ENCODE data around the gene C1orf159.

The C1orf159 gene

GRCh38 chr1:1042835-1043234 lies 73.1 kb downstream of the C1orf159 start:
- DNase-seq, result no peak
- no peaks in the 10 kb centered on the region for H3K36me3 ChIP-seq (ENCODE audit: control insufficient read depth in 4 of 4, insufficient read depth in 4 of 4, low read length in 3 of 4)
- WGBS (ENCODE audit: insufficient coverage), result 96% methylated on average over 5 of the region's 10 CpGs
- CTCF ChIA-PET, result no interaction called here
- no peak overlapping the region for H3K4me3 ChIP-seq (ENCODE audit: control insufficient read depth in 1 of 7, extremely low read depth in 1 of 7, insufficient read depth in 4 of 7, low read depth in 2 of 7, low read length in 6 of 7)
- H3K27me3 ChIP-seq (replicated peaks in 2 of 5; ENCODE audit: control insufficient read depth in 4 of 5, insufficient read depth in 5 of 5, low read length in 4 of 5), result peaks cover 0 to 27% (median 12%) of the 10 kb centered on the region in 5 experiments
- POLR2A ChIA-PET, result no interaction called here
- peaks cover 0 to 26% (median 25%) of the 10 kb centered on the region in 4 experiments for H3K4me1 ChIP-seq (ENCODE audit: control extremely low read depth in 1 of 4, control insufficient read depth in 4 of 4, insufficient read depth in 4 of 4, low read length in 3 of 4)
- H3K27ac ChIP-seq (ENCODE audit: insufficient read depth in 1 of 2, low read depth in 1 of 2, low read length in 2 of 2, poor library complexity in 1 of 2, severe bottlenecking in 2 of 2), result no peak overlapping the region
- peaks cover 0 to 3% (median 0%) of the 10 kb centered on the region in 5 experiments for H3K9me3 ChIP-seq (ENCODE audit: control extremely low read depth in 1 of 5, control insufficient read depth in 4 of 5, insufficient read depth in 2 of 5, low read depth in 1 of 5, low read length in 4 of 5)

- POLR2A ChIA-PET, result interaction anchor here (0.8 kb wide), 1 partner anchor 16 kb away, joined by 3 read pairs; no protein-coding TSS in a partner anchor
Measured at GRCh38 chr1:1041873-1042272, 74.0 kb downstream of the C1orf159 start.

GRCh38 chr1:1041092-1041523 lies 74.8 kb downstream of the C1orf159 start:
- H3K27me3 ChIP-seq (replicated peaks in 2 of 5; ENCODE audit: control insufficient read depth in 4 of 5, insufficient read depth in 5 of 5, low read length in 4 of 5), result peaks cover 0 to 45% (median 12%) of the 10 kb centered on the region in 5 experiments

More at GRCh38 chr1:1041873-1042272, 74.0 kb downstream of the C1orf159 start:
- H3K27ac ChIP-seq (ENCODE audit: insufficient read depth in 1 of 2, low read depth in 1 of 2, low read length in 2 of 2, poor library complexity in 1 of 2, severe bottlenecking in 2 of 2), result no peak overlapping the region
- CTCF ChIA-PET, result no interaction called here
- DNase-seq, result no peak
- H3K36me3 ChIP-seq (ENCODE audit: control insufficient read depth in 4 of 4, insufficient read depth in 4 of 4, low read length in 3 of 4), result no peaks in the 10 kb centered on the region
- no peak overlapping the region for H3K4me3 ChIP-seq (ENCODE audit: control insufficient read depth in 1 of 7, extremely low read depth in 1 of 7, insufficient read depth in 4 of 7, low read depth in 2 of 7, low read length in 6 of 7)
- peaks cover 0 to 3% (median 0%) of the 10 kb centered on the region in 5 experiments for H3K9me3 ChIP-seq (ENCODE audit: control extremely low read depth in 1 of 5, control insufficient read depth in 4 of 5, insufficient read depth in 2 of 5, low read depth in 1 of 5, low read length in 4 of 5)
- peaks cover 0 to 26% (median 25%) of the 10 kb centered on the region in 4 experiments for H3K4me1 ChIP-seq (ENCODE audit: control extremely low read depth in 1 of 4, control insufficient read depth in 4 of 4, insufficient read depth in 4 of 4, low read length in 3 of 4)
- peaks cover 0 to 37% (median 12%) of the 10 kb centered on the region in 5 experiments for H3K27me3 ChIP-seq (replicated peaks in 2 of 5; ENCODE audit: control insufficient read depth in 4 of 5, insufficient read depth in 5 of 5, low read length in 4 of 5)
- WGBS (ENCODE audit: insufficient coverage), result 98% methylated on average over 20 of the region's 25 CpGs

GRCh38 chr1:1040004-1040991 lies 75.6 kb downstream of the C1orf159 start:
- ChIA-PET POLR2A (interaction anchor here (1.6 kb wide), 1 partner anchor 24 kb away, joined by 7 read pairs; no protein-coding TSS in a partner anchor), CTCF (interaction anchor here (1.3 to 4.4 kb wide), 7 partner anchors 14 to 251 kb away, joined by 3 to 26 read pairs (median 5); no protein-coding TSS in a partner anchor)
- peaks cover 0 to 3% (median 0%) of the 10 kb centered on the region in 5 experiments for H3K9me3 ChIP-seq (ENCODE audit: control extremely low read depth in 1 of 5, control insufficient read depth in 4 of 5, insufficient read depth in 2 of 5, low read depth in 1 of 5, low read length in 4 of 5)
- under 1% methylated on average over 63 of the region's 99 CpGs for WGBS (ENCODE audit: insufficient coverage)
- H3K4me1 ChIP-seq (ENCODE audit: control extremely low read depth in 1 of 4, control insufficient read depth in 4 of 4, insufficient read depth in 4 of 4, low read length in 3 of 4), result peaks cover 0 to 28% (median 25%) of the 10 kb centered on the region in 4 experiments
- no peaks in the 10 kb centered on the region for H3K36me3 ChIP-seq (ENCODE audit: control insufficient read depth in 4 of 4, insufficient read depth in 4 of 4, low read length in 3 of 4)
- peak overlapping the region in 6 of 7 experiments; percentile 15 to 69 (median 56) for H3K4me3 ChIP-seq (ENCODE audit: control insufficient read depth in 1 of 7, extremely low read depth in 1 of 7, insufficient read depth in 4 of 7, low read depth in 2 of 7, low read length in 6 of 7)
- peak; percentile 84 to 88 (median 87) for DNase-seq
- H3K27ac ChIP-seq (ENCODE audit: insufficient read depth in 1 of 2, low read depth in 1 of 2, low read length in 2 of 2, poor library complexity in 1 of 2, severe bottlenecking in 2 of 2), result no peak overlapping the region
- peaks cover 0 to 53% (median 12%) of the 10 kb centered on the region in 5 experiments for H3K27me3 ChIP-seq (replicated peaks in 2 of 5; ENCODE audit: control insufficient read depth in 4 of 5, insufficient read depth in 5 of 5, low read length in 4 of 5)

More at GRCh38 chr1:1041092-1041523, 74.8 kb downstream of the C1orf159 start:
- DNase-seq, result peak in 2 of 3 donors; percentile 36 to 46
- POLR2A ChIA-PET, result interaction anchor here (0.8 to 1.6 kb wide), 2 partner anchors 17 to 23 kb away, joined by 3 to 7 read pairs; no protein-coding TSS in a partner anchor
- Histone ChIP-seq H3K9me3 (ENCODE audit: control extremely low read depth in 1 of 5, control insufficient read depth in 4 of 5, insufficient read depth in 2 of 5, low read depth in 1 of 5, low read length in 4 of 5) (peaks cover 0 to 3% (median 0%) of the 10 kb centered on the region in 5 experiments), H3K4me1 (ENCODE audit: control extremely low read depth in 1 of 4, control insufficient read depth in 4 of 4, insufficient read depth in 4 of 4, low read length in 3 of 4) (peaks cover 0 to 26% (median 25%) of the 10 kb centered on the region in 4 experiments), H3K36me3 (ENCODE audit: control insufficient read depth in 4 of 4, insufficient read depth in 4 of 4, low read length in 3 of 4) (no peaks in the 10 kb centered on the region), H3K27ac (ENCODE audit: insufficient read depth in 1 of 2, low read depth in 1 of 2, low read length in 2 of 2, poor library complexity in 1 of 2, severe bottlenecking in 2 of 2) (no peak overlapping the region), H3K4me3 (ENCODE audit: control insufficient read depth in 1 of 7, extremely low read depth in 1 of 7, insufficient read depth in 4 of 7, low read depth in 2 of 7, low read length in 6 of 7) (no peak overlapping the region)
- CTCF ChIA-PET, result interaction anchor here (2.6 to 4.4 kb wide), 2 partner anchors 18 to 22 kb away, joined by 9 to 26 read pairs; no protein-coding TSS in a partner anchor
- 70% methylated on average over 50 of the region's 60 CpGs for WGBS (ENCODE audit: insufficient coverage)

GRCh38 chr1:1039145-1039910 lies 76.6 kb downstream of the C1orf159 start:
- ChIA-PET POLR2A (no interaction called here), CTCF (interaction anchor here (1.3 to 4.4 kb wide), 9 partner anchors 15 to 252 kb away, joined by 3 to 26 read pairs (median 5); no protein-coding TSS in a partner anchor)
- Histone ChIP-seq H3K27me3 (replicated peaks in 2 of 5; ENCODE audit: control insufficient read depth in 4 of 5, insufficient read depth in 5 of 5, low read length in 4 of 5) (peaks cover 0 to 62% (median 15%) of the 10 kb centered on the region in 5 experiments), H3K4me1 (ENCODE audit: control extremely low read depth in 1 of 4, control insufficient read depth in 4 of 4, insufficient read depth in 4 of 4, low read length in 3 of 4) (peaks cover 0 to 30% (median 28%) of the 10 kb centered on the region in 4 experiments), H3K27ac (ENCODE audit: insufficient read depth in 1 of 2, low read depth in 1 of 2, low read length in 2 of 2, poor library complexity in 1 of 2, severe bottlenecking in 2 of 2) (no peak overlapping the region), H3K4me3 (ENCODE audit: control insufficient read depth in 1 of 7, extremely low read depth in 1 of 7, insufficient read depth in 4 of 7, low read depth in 2 of 7, low read length in 6 of 7) (peak overlapping the region in 2 of 7 experiments; percentile 53 to 63), H3K36me3 (ENCODE audit: control insufficient read depth in 4 of 4, insufficient read depth in 4 of 4, low read length in 3 of 4) (no peaks in the 10 kb centered on the region), H3K9me3 (ENCODE audit: control extremely low read depth in 1 of 5, control insufficient read depth in 4 of 5, insufficient read depth in 2 of 5, low read depth in 1 of 5, low read length in 4 of 5) (peaks cover 0 to 3% (median 0%) of the 10 kb centered on the region in 5 experiments)
- 0% methylated on average over 10 of the region's 17 CpGs for WGBS (ENCODE audit: insufficient coverage)
- DNase-seq, result peak; percentile 35 to 85 (median 82)

GRCh38 chr1:1038694-1039093 lies 77.2 kb downstream of the C1orf159 start:
- CTCF ChIA-PET, result interaction anchor here (1.5 to 4.4 kb wide), 7 partner anchors 15 to 213 kb away, joined by 4 to 26 read pairs (median 6); no protein-coding TSS in a partner anchor
- no peak overlapping the region for H3K27ac ChIP-seq (ENCODE audit: insufficient read depth in 1 of 2, low read depth in 1 of 2, low read length in 2 of 2, poor library complexity in 1 of 2, severe bottlenecking in 2 of 2)
- WGBS (ENCODE audit: insufficient coverage), result 68% methylated on average over 6 of the region's 6 CpGs
- no peak overlapping the region for H3K4me3 ChIP-seq (ENCODE audit: control insufficient read depth in 1 of 7, extremely low read depth in 1 of 7, insufficient read depth in 4 of 7, low read depth in 2 of 7, low read length in 6 of 7)
- peak; percentile 32 to 73 (median 71) for DNase-seq
- H3K36me3 ChIP-seq (ENCODE audit: control insufficient read depth in 4 of 4, insufficient read depth in 4 of 4, low read length in 3 of 4), result no peaks in the 10 kb centered on the region
- H3K27me3 ChIP-seq (replicated peaks in 2 of 5; ENCODE audit: control insufficient read depth in 4 of 5, insufficient read depth in 5 of 5, low read length in 4 of 5), result peaks cover 0 to 69% (median 17%) of the 10 kb centered on the region in 5 experiments
- peaks cover 0 to 3% (median 0%) of the 10 kb centered on the region in 5 experiments for H3K9me3 ChIP-seq (ENCODE audit: control extremely low read depth in 1 of 5, control insufficient read depth in 4 of 5, insufficient read depth in 2 of 5, low read depth in 1 of 5, low read length in 4 of 5)
- POLR2A ChIA-PET, result no interaction called here
- peaks cover 0 to 36% (median 34%) of the 10 kb centered on the region in 4 experiments for H3K4me1 ChIP-seq (ENCODE audit: control extremely low read depth in 1 of 4, control insufficient read depth in 4 of 4, insufficient read depth in 4 of 4, low read length in 3 of 4)
